MM.1S (cell line): ENCODE results near the gene TEP1.

Experiments used
- CTCF ChIP-seq: fragments of 300-600 bp; sonication (generic); IDR thresholded peaks from 2 replicates; pipeline ENCODE4 v1.5.1; 2016; ENCODE audit warnings: antibody characterized with exemption, low read length, mixed read lengths
- EZH2 ChIP-seq: fragments of 300-600 bp; sonication (generic); optimal IDR thresholded peaks from 2 replicates; pipeline ENCODE3; 2017; ENCODE audit warnings: low read depth, mild to moderate bottlenecking, antibody characterized with exemption, low read length, mixed read lengths
- EZH2phosphoT487 ChIP-seq: fragments of 300-600 bp; sonication (generic); IDR thresholded peaks from 2 replicates; pipeline ENCODE4 v1.6.1; 2018; ENCODE audit warnings: antibody characterized with exemption, low read length

DNA sequence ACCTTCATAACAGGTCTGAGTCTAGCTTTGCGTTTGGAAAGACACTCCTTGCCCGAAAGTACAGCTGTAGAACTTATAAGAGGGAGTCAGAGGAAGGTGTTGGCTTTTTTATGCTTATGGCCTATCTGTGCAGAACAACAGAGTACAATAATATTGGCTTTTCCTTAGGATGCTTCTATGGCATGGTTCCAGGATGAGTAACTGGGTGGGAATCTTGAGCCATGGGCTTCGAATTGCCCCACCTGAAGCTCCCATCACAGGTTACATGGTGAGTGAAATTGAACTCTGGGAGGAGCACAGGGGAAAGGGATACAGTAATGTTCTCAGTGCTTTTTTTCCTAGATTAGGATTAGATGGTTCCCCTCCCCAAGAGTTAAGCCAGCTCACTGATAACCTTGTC, 56.9 kb downstream of the TEP1 start:
- no peak for TF ChIP-seq CTCF
- TF ChIP-seq EZH2 = no peak
- TF ChIP-seq EZH2phosphoT487 = no peak
